HepG2 (cell line): ENCODE results near the gene ABCG2. TPM values are rescaled to one million over a fixed set of nuclear protein-coding genes. Genes with fewer than 3 reads are reported as not detected.
A peak's percentile ranks its signal among the peaks of the same experiment; 100 is the strongest.

Experiments used
- ATAC-seq: fragments of 200-7000 bp; cut with Tn5 transposase; 3 replicates; pipeline ENCODE4 v1.9.1; 2020; ENCODE audit warnings: mild to moderate bottlenecking, moderate library complexity
- BruUV-seq: library from RNA; stranded (reverse); fragments of 400-500 nt; replicated peaks from 2 replicates; lab custom pipeline; 2021; lab: Mats Ljungman, UMichigan
- CTCF ChIA-PET: fragments of 300-600 bp; formaldehyde crosslinking; extraction: SDS; loops from one replicate; lab custom pipeline; 2021; ENCODE audit warnings: low total read pairs, inconsistent platforms, low intra/inter-chr PET ratio; lab: Yijun Ruan, JAX
- POLR2A ChIA-PET: fragments of 350-600 bp; sonication (Branson Sonifier 250); formaldehyde crosslinking; loops from one replicate; lab custom pipeline; 2020; ENCODE audit warnings: antibody characterized with exemption, inconsistent platforms; lab: Yijun Ruan, JAX
- DNase-seq: peaks from one replicate; pipeline ENCODE4 v3.0.0-alpha.2; 2015; ENCODE audit warnings: low spot score
- FAIRE-seq: peaks from 3 replicates; lab custom pipeline; 2011; peaks lifted over from hg19 to GRCh38; lab: Jason Lieb, UNC
- H2AFZ ChIP-seq: one replicate; pipeline ENCODE4 v1.6.1; 2011; ENCODE audit warnings: low read length, inconsistent platforms
- H3K27ac ChIP-seq: fragments of 300-600 bp; 3 replicates; pipeline ENCODE4 v1.8.0; 2011; ENCODE audit warnings: mixed run types, mild to moderate bottlenecking, mixed read lengths, low read length, inconsistent platforms; ENCODE audit not compliant: insufficient read depth; ENCODE audit errors: extremely low read length
- H3K27me3 ChIP-seq, 2 experiments: fragments of 200-600 bp in 1 of 2; 2 replicates in 1 of 2; 3 replicates in 1 of 2; pipeline versions ENCODE4 v1.6.0 to v1.8.0; 2011; ENCODE audit warnings: low read length in 2 of 2, mild to moderate bottlenecking in 2 of 2, moderate library complexity in 2 of 2, inconsistent platforms in 1 of 2; ENCODE audit not compliant: insufficient read depth in 2 of 2, control insufficient read depth in 1 of 2
- H3K36me3 ChIP-seq, 2 experiments: fragments of 200-600 bp in 1 of 2; replicated peaks in 1 of 2; 2 replicates in 1 of 2; 3 replicates in 1 of 2; pipeline versions ENCODE4 v1.5.1 to v1.8.0; 2011; ENCODE audit warnings: low read length in 2 of 2, inconsistent platforms in 1 of 2; ENCODE audit not compliant: insufficient read depth in 2 of 2, control insufficient read depth in 1 of 2
- H3K4me1 ChIP-seq: 2 replicates; pipeline ENCODE4 v1.5.1; 2012; ENCODE audit warnings: low read length, inconsistent platforms; ENCODE audit not compliant: insufficient read depth
- H3K4me2 ChIP-seq: 2 replicates; pipeline ENCODE4 v1.6.0; 2011; ENCODE audit warnings: low read depth, low read length, inconsistent platforms
- H3K4me3 ChIP-seq, 3 experiments: fragments of 200-600 bp in 1 of 3; sonication (generic), shearing (Covaris generic) in 1 of 3; replicated peaks in 1 of 3; 2 replicates each; pipeline ENCODE4 v1.5.1; 2011 to 2016; ENCODE audit warnings: low read length in 3 of 3, inconsistent platforms in 2 of 3, low read depth in 2 of 3, mild to moderate bottlenecking in 2 of 3, control low read depth in 1 of 3, mixed read lengths in 1 of 3; ENCODE audit not compliant: insufficient read depth in 1 of 3
- H3K79me2 ChIP-seq: one replicate; pipeline ENCODE4 v1.6.1; 2011; ENCODE audit warnings: low read length, inconsistent platforms; ENCODE audit not compliant: insufficient read depth
- H3K9ac ChIP-seq: 2 replicates; pipeline ENCODE4 v1.6.0; 2011; ENCODE audit warnings: mild to moderate bottlenecking, low read depth, low read length, inconsistent platforms; ENCODE audit not compliant: insufficient read depth
- H3K9me3 ChIP-seq: 2 replicates; pipeline ENCODE4 v1.5.1; 2012; ENCODE audit warnings: mild to moderate bottlenecking, low read length
- H4K20me1 ChIP-seq: 2 replicates; pipeline ENCODE4 v1.6.0; 2011; ENCODE audit warnings: inconsistent platforms, mild to moderate bottlenecking, low read length, moderate library complexity; ENCODE audit not compliant: insufficient read depth
- EHMT2 ChIP-seq: fragments of 200-600 bp; sonication (generic); IDR thresholded peaks from 2 replicates; pipeline ENCODE4 v1.7.0; 2017; ENCODE audit warnings: antibody characterized with exemption, low read depth, low read length, borderline replicate concordance
- HNRNPK ChIP-seq: fragments of 200-400 bp; formaldehyde crosslinking; IDR thresholded peaks from 2 replicates; pipeline ENCODE4 v1.6.1; 2018; ENCODE audit warnings: low read length, low read depth, moderate library complexity, mild to moderate bottlenecking; ENCODE audit not compliant: poor library complexity, severe bottlenecking
- KLF12 ChIP-seq: sonication (generic); formaldehyde crosslinking; IDR thresholded peaks from 2 replicates; pipeline ENCODE4 v1.4.0; 2020; ENCODE audit warnings: missing genetic modification reagents, borderline replicate concordance
- LCORL ChIP-seq, 2 experiments: fragments of 450-650 bp in 1 of 2; sonication (generic) in 1 of 2; formaldehyde crosslinking in 1 of 2; IDR thresholded peaks; 2 replicates each; pipeline versions ENCODE4 v1.5.0 to v1.6.1; 2017 to 2020; ENCODE audit warnings: antibody characterized with exemption in 1 of 2, missing genetic modification reagents in 1 of 2
- NCOA1 ChIP-seq: sonication (generic); formaldehyde crosslinking; IDR thresholded peaks from 2 replicates; pipeline ENCODE4 v1.9.0; 2021; ENCODE audit warnings: missing genetic modification reagents
- NFIC ChIP-seq: IDR thresholded peaks from 2 replicates; pipeline ENCODE4 v1.6.1; 2012; ENCODE audit warnings: mild to moderate bottlenecking, low read length, inconsistent platforms
- POGZ ChIP-seq: sonication (generic); formaldehyde crosslinking; IDR thresholded peaks from 2 replicates; pipeline ENCODE4 v1.4.0; 2020; ENCODE audit warnings: mild to moderate bottlenecking, missing genetic modification reagents
- RFX1 ChIP-seq: fragments of 450-650 bp; IDR thresholded peaks from 2 replicates; pipeline ENCODE4 v1.6.1; 2017
- TIGD3 ChIP-seq: sonication (generic); formaldehyde crosslinking; IDR thresholded peaks from 2 replicates; pipeline ENCODE4 v1.5.1; 2020; ENCODE audit warnings: mild to moderate bottlenecking, missing genetic modification reagents, borderline replicate concordance
- ZKSCAN1 ChIP-seq: fragments of 150-350 bp; IDR thresholded peaks from 2 replicates; pipeline ENCODE4 v1.6.1; 2014; ENCODE audit warnings: low read length
- ZNF746 ChIP-seq: sonication (generic); formaldehyde crosslinking; IDR thresholded peaks from 2 replicates; pipeline ENCODE4 v1.8.0; 2022; ENCODE audit warnings: mild to moderate bottlenecking, missing genetic modification reagents
- ZNF770 ChIP-seq: sonication (generic); formaldehyde crosslinking; IDR thresholded peaks from 2 replicates; pipeline ENCODE4 v1.5.0; 2020; ENCODE audit warnings: mild to moderate bottlenecking, missing genetic modification reagents
- WGBS: methylation state at CpG from one replicate; pipeline ENCODE4 v1.1.6; 2017; ENCODE audit warnings: low lambda C conversion rate; 5-methylcytosine and 5-hydroxymethylcytosine counted together
- in situ Hi-C: cut with HindIII; loops from 2 replicates; pipeline ENCODE4 v1.10.0; 2017; ENCODE audit warnings: low pct_unique_long_range_greater_than_20kb; ENCODE audit not compliant: extremely low pct_ligation_motif_present
- intact Hi-C: fragments of 100-400 bp; cut with micrococcal nuclease; formaldehyde crosslinking; loops from one replicate; pipeline ENCODE4 v1.10.0; 2022; ENCODE audit not compliant: unreplicated experiment
- polyA plus RNA-seq, 8 experiments: library from polyadenylated mRNA; depleted of rRNA in 3 of 8; stranded (reverse) in 7 of 8; unstranded in 1 of 8; fragments of >200 nt; fragmentation: Illumina TruSeq in 4 of 8; extraction: Trizol in 4 of 8; gene quantifications; 2 replicates each; pipeline versions ENCODE4 v1.2.1 to v1.2.3, GENCODE V29; 2011 to 2016; ENCODE audit warnings: low read depth in 4 of 8, missing spikeins in 1 of 8, mixed read lengths in 1 of 8; ENCODE audit not compliant: insufficient read depth in 1 of 8
- total RNA-seq, 5 experiments: library from RNA; depleted of rRNA; stranded (reverse); fragments of >200 nt; fragmentation: Illumina TruSeq; extraction: Trizol; gene quantifications; 2 replicates each; pipeline ENCODE4 v1.2.3, GENCODE V29; 2016; ENCODE audit warnings: low read depth in 1 of 5

Gene ABCG2
- total and polyA plus RNA-seq, 2 of the 13 experiments (the other 11 are each of a cell fraction or from before 2014, with no cell fraction given) = 10.0 to 15.7 TPM

- H3K79me2 ChIP-seq = no peaks in the 10 kb centered on the region
- ChIA-PET POLR2A (no interaction called here), CTCF (no interaction called here)
- intact Hi-C loops (loop anchor here (2.0 to 5.0 kb wide), 6 partner anchors 44 to 411 kb away; partner anchors contain the start of gene PPM1K), in situ Hi-C loops (no loop called here)
- DNase-seq = no peak
- TF ChIP-seq HNRNPK (no peak), POGZ (CRISPR knock-in tag) (0 out of 2 replicates have a peak, but pooled peaks have one; percentile 22), ZNF746 (CRISPR knock-in tag) (no peak), ZKSCAN1 (no peak), EHMT2 (0 out of 2 replicates have a peak, but pooled peaks have one; percentile 18), RFX1 (no peak), TIGD3 (CRISPR knock-in tag) (no peak), KLF12 (no peak), NFIC (no peak), ZNF770 (CRISPR knock-in tag) (peak; percentile 77), NCOA1 (CRISPR knock-in tag) (peak; percentile 37; the same call in 1 of the 2 replicates), LCORL (IDR thresholded peaks at IDR 0.05) (no peak), LCORL (CRISPR knock-in tag; IDR thresholded peaks at IDR 0.05) (0 out of 2 replicates have a peak, but pooled peaks have one; percentile 27)
- ATAC-seq = no peak
- no peak overlapping the region for H3K9ac ChIP-seq
- no peak for FAIRE-seq
- no peaks in the 10 kb centered on the region for H4K20me1 ChIP-seq
- no TSS peak for BruUV-seq
- no peaks in the 10 kb centered on the region for H3K9me3 ChIP-seq
- WGBS = 92% methylated on average over 3 of the region's 3 CpGs
- peak overlapping the region; percentile 99 for H3K27ac ChIP-seq
- peak overlapping the region; percentile 6; the same call in 1 of the 2 replicates for H3K4me2 ChIP-seq
- no peaks in the 10 kb centered on the region for H3K27me3 ChIP-seq
- no peak overlapping the region for H3K4me3 ChIP-seq
- H3K36me3 ChIP-seq = no peaks in the 10 kb centered on the region
- H3K4me1 ChIP-seq = peaks cover 67% of the 10 kb centered on the region
- no peak overlapping the region for H2AFZ ChIP-seq
These were observed 52.2 kb downstream of the ABCG2 start for GRCh38 chr4:88106205-88106604.
